SK-N-DZ (cell line): ENCODE data around the gene SEMA3A. TPM values are rescaled to one million over a fixed set of nuclear protein-coding genes. Genes with fewer than 3 reads are reported as not detected.
"Not testable (repeated sequence)": the region's sequence is repeated elsewhere in the genome, so short reads cannot be mapped to it uniquely, and the experiment has no call there.

ENCODE experiments used
- DNase-seq: peaks from one replicate; pipeline ENCODE4 v3.0.0-alpha.2; 2015; ENCODE audit warnings: low spot score
- polyA plus RNA-seq, 2 experiments: library from polyadenylated mRNA; depleted of rRNA; stranded (reverse); fragments of >200 nt; gene quantifications; 2 replicates each; pipeline ENCODE4 v1.2.3, GENCODE V29; 2014

Gene SEMA3A
- polyA plus RNA-seq (2014; cell fraction: cytosol; rRNA removed): 3.8 and 5.8 TPM in 2 replicates
- polyA plus RNA-seq (2014; cell fraction: nucleus; rRNA removed): 3.2 and 4.4 TPM in 2 replicates

- peak; percentile 74 for DNase-seq
Observed at GRCh38 chr7:84194484-84195271, at the start of gene SEMA3A. TSS of gene SEMA3A (minus strand) at chr7:84194789. CDS start at chr7:84194586, 203 bp downstream.

- DNase-seq: not testable (repeated sequence)
Observed at GRCh38 chr7:84243037-84243436, 48.4 kb upstream of the SEMA3A start.

- no peak for DNase-seq
Observed at GRCh38 chr7:84238596-84238995, 44.0 kb upstream of the SEMA3A start.

GRCh38 chr7:84237533-84238173 is 43.1 kb upstream of the SEMA3A start:
- no peak for DNase-seq

- DNase-seq: no peak
Observed at GRCh38 chr7:84236398-84236797, 41.8 kb upstream of the SEMA3A start.

GRCh38 chr7:84232646-84233045 is 38.1 kb upstream of the SEMA3A start:
- peak; percentile 3 for DNase-seq

GRCh38 chr7:84231157-84231556 is 36.6 kb upstream of the SEMA3A start:
- DNase-seq: no peak

- DNase-seq: no peak
Observed at GRCh38 chr7:84230491-84230890, 35.9 kb upstream of the SEMA3A start.

- DNase-seq: no peak
Observed at GRCh38 chr7:84228526-84228925, 33.9 kb upstream of the SEMA3A start.

- DNase-seq: no peak
Observed at GRCh38 chr7:84226759-84227158, 32.2 kb upstream of the SEMA3A start.

- DNase-seq: no peak
Observed at GRCh38 chr7:84224505-84224904, 29.9 kb upstream of the SEMA3A start.

GRCh38 chr7:84219310-84219709 is 24.7 kb upstream of the SEMA3A start:
- no peak for DNase-seq

- no peak for DNase-seq
Observed at GRCh38 chr7:84218681-84219080, 24.1 kb upstream of the SEMA3A start.

GRCh38 chr7:84216472-84216871 is 21.9 kb upstream of the SEMA3A start:
- DNase-seq: no peak

GRCh38 chr7:84214757-84215156 is 20.2 kb upstream of the SEMA3A start:
- DNase-seq: not testable (repeated sequence)

GRCh38 chr7:84210301-84210700 is 15.7 kb upstream of the SEMA3A start:
- no peak for DNase-seq

GRCh38 chr7:84209006-84209405 is 14.4 kb upstream of the SEMA3A start:
- DNase-seq: no peak

GRCh38 chr7:84207615-84208014 is 13.0 kb upstream of the SEMA3A start:
- no peak for DNase-seq

- DNase-seq: no peak
Observed at GRCh38 chr7:84207025-84207424, 12.4 kb upstream of the SEMA3A start.

GRCh38 chr7:84204655-84205054 is 10.1 kb upstream of the SEMA3A start:
- DNase-seq: no peak

- no peak for DNase-seq
Observed at GRCh38 chr7:84202855-84203254, 8.3 kb upstream of the SEMA3A start.

- DNase-seq: no peak
Observed at GRCh38 chr7:84200859-84201258, 6.3 kb upstream of the SEMA3A start.

GRCh38 chr7:84199216-84199615 is 4.6 kb upstream of the SEMA3A start:
- DNase-seq: no peak
